ENCODE measurements around the gene IL5.
"Not testable (repeated sequence)": the region's sequence is repeated elsewhere in the genome, so short reads cannot be mapped to it uniquely, and the experiment has no call there.

Gene IL5

GRCh38 chr5:132543472-132544201 is at the start of gene IL5:
IL5 (minus strand) TSS chr5:132543522; CDS start chr5:132543478, 44 bp downstream.
- no peak for DNase-seq (ENCODE audit: low spot score)

- DNase-seq (ENCODE audit: low spot score), result no peak
Observed at GRCh38 chr5:132592521-132592920, 49.2 kb upstream of the IL5 start.

- no peak for DNase-seq (ENCODE audit: low spot score)
Observed at GRCh38 chr5:132591145-132591544, 47.8 kb upstream of the IL5 start.

GRCh38 chr5:132589467-132589866 is 46.1 kb upstream of the IL5 start:
- no peak for DNase-seq (ENCODE audit: low spot score)

GRCh38 chr5:132586063-132586462 is 42.7 kb upstream of the IL5 start:
- no peak for DNase-seq (ENCODE audit: low spot score)

GRCh38 chr5:132584560-132584959 is 41.2 kb upstream of the IL5 start:
- DNase-seq (ENCODE audit: low spot score), result not testable (repeated sequence)

GRCh38 chr5:132576123-132576522 is 32.8 kb upstream of the IL5 start:
- DNase-seq (ENCODE audit: low spot score), result no peak

GRCh38 chr5:132566657-132567056 is 23.3 kb upstream of the IL5 start:
- no peak for DNase-seq (ENCODE audit: low spot score)

GRCh38 chr5:132564555-132564954 is 21.2 kb upstream of the IL5 start:
- not testable (repeated sequence) for DNase-seq (ENCODE audit: low spot score)

- no peak for DNase-seq (ENCODE audit: low spot score)
Observed at GRCh38 chr5:132561601-132562000, 18.3 kb upstream of the IL5 start.

GRCh38 chr5:132559383-132560060 is 16.2 kb upstream of the IL5 start:
- DNase-seq (ENCODE audit: low spot score), result no peak

- peak; percentile 16 for DNase-seq (ENCODE audit: low spot score)
Observed at GRCh38 chr5:132557478-132558172, 14.3 kb upstream of the IL5 start.

GRCh38 chr5:132556763-132557477 is 13.6 kb upstream of the IL5 start, which contains the start of gene RAD50:
RAD50 (plus strand) TSS chr5:132556977; CDS start chr5:132557325, 348 bp downstream.
- DNase-seq (ENCODE audit: low spot score), result peak; percentile 90

GRCh38 chr5:132556153-132556762 is 12.9 kb upstream of the IL5 start:
- DNase-seq (ENCODE audit: low spot score), result no peak

- no peak for DNase-seq (ENCODE audit: low spot score)
Observed at GRCh38 chr5:132549576-132549975, 6.3 kb upstream of the IL5 start.

- not testable (repeated sequence) for DNase-seq (ENCODE audit: low spot score)
Observed at GRCh38 chr5:132548834-132549233, 5.5 kb upstream of the IL5 start.

- DNase-seq (ENCODE audit: low spot score), result no peak
Observed at GRCh38 chr5:132547269-132547668, 3.9 kb upstream of the IL5 start.

- no peak for DNase-seq (ENCODE audit: low spot score)
Observed at GRCh38 chr5:132546108-132546507, 2.8 kb upstream of the IL5 start.

GRCh38 chr5:132540764-132541163 is 2.6 kb downstream of the IL5 start:
- no peak for DNase-seq (ENCODE audit: low spot score)

- no peak for DNase-seq (ENCODE audit: low spot score)
Observed at GRCh38 chr5:132540149-132540548, 3.2 kb downstream of the IL5 start.

- no peak for DNase-seq (ENCODE audit: low spot score)
Observed at GRCh38 chr5:132539716-132540115, 3.6 kb downstream of the IL5 start.

GRCh38 chr5:132530946-132531345 is 12.4 kb downstream of the IL5 start:
- no peak for DNase-seq (ENCODE audit: low spot score)
